ENCODE measurements around the gene PRM3.

PRM3 gene, protein sequence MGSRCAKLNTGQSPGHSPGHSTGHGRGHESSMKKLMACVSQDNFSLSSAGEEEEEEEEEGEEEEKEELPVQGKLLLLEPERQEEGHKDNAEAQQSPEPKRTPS

DNA sequence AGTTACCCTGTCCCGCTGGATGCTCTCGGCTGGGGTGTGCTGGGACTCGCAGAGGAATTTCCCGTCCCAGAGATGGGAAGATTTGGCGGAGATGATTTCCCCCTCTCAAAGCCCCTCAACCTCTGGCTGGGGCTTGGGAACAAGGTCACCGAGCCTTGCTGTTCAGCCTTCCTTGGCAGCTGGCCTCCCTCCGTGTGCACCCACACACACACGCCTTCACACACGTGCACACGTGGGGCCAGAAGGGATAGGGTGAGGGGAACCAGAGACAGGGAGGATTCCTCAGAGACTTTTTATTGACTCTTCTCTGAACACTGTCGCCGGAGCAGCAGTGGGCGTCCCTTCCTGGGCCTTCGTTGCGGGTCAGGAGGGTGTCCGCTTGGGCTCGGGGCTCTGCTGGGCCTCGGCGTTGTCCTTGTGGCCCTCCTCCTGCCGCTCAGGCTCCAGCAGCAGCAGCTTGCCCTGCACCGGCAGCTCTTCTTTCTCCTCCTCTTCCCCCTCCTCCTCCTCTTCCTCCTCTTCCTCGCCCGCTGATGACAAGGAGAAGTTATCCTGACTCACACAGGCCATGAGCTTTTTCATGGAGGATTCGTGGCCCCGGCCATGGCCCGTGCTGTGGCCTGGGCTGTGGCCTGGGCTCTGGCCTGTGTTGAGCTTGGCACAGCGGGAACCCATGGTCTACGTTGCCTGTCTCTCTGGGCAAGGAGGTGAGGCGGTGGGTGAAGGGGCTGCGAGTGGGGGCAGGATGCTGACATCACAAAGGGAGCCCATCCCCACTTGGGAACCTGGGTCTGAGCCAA lies at the start of gene PRM3:
TSS of gene PRM3 (minus strand) at position 709 of the 800 bp plus-strand sequence. CDS start at position 675, 34 bp downstream.
- DNase-seq (ENCODE audit: extremely low read depth, low read depth), result no peak
- TF ChIP-seq, protein P1, sequence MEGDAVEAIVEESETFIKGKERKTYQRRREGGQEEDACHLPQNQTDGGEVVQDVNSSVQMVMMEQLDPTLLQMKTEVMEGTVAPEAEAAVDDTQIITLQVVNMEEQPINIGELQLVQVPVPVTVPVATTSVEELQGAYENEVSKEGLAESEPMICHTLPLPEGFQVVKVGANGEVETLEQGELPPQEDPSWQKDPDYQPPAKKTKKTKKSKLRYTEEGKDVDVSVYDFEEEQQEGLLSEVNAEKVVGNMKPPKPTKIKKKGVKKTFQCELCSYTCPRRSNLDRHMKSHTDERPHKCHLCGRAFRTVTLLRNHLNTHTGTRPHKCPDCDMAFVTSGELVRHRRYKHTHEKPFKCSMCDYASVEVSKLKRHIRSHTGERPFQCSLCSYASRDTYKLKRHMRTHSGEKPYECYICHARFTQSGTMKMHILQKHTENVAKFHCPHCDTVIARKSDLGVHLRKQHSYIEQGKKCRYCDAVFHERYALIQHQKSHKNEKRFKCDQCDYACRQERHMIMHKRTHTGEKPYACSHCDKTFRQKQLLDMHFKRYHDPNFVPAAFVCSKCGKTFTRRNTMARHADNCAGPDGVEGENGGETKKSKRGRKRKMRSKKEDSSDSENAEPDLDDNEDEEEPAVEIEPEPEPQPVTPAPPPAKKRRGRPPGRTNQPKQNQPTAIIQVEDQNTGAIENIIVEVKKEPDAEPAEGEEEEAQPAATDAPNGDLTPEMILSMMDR (IDR thresholded peaks at IDR 0.05; ENCODE audit: low read depth, low read length), result no peak

DNA sequence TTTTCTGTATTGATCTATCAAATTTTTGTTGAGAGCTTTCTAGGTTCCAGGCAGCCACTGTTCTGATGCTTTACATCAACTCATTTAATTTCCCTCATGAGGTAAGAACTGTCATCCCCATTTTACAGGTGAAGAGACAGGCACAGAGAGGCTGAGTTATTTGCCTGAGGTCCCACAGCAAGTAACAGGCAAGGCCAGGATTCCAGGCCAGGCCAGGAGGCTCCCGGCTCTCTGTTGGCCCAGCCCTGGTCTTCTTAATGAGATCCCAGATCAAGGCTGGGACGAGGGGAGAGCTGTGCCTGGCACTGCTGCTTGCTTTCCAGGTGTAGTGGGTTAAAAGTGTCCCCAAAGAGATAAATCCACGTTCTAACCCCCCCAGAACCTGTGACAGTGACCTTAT lies 49.4 kb upstream of the PRM3 start:
- TF ChIP-seq, protein P1 (IDR thresholded peaks at IDR 0.05; ENCODE audit: low read depth, low read length), result no peak
- DNase-seq (ENCODE audit: extremely low read depth, low read depth), result no peak

DNA sequence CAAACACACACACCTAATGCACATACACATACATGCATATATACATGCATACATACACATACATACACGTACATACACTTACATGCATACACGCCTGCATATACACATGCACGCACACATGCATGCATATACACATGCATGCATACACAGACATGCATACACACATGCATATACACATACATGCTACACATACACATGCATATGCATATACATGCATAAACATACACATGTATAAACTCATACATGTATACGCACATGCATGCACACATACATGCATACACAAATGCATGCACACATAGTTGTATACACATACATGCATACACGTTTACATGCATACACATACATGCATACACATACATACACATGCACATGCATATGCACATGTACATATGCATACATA lies 48.2 kb upstream of the PRM3 start:
- DNase-seq (ENCODE audit: extremely low read depth, low read depth), result no peak
- TF ChIP-seq, protein P1 (IDR thresholded peaks at IDR 0.05; ENCODE audit: low read depth, low read length), result no peak

GRCh38 chr16:11320170-11320569 lies 46.7 kb upstream of the PRM3 start:
- no peak for DNase-seq (ENCODE audit: extremely low read depth, low read depth)
- TF ChIP-seq, protein P1 (IDR thresholded peaks at IDR 0.05; ENCODE audit: low read depth, low read length), result no peak

DNA sequence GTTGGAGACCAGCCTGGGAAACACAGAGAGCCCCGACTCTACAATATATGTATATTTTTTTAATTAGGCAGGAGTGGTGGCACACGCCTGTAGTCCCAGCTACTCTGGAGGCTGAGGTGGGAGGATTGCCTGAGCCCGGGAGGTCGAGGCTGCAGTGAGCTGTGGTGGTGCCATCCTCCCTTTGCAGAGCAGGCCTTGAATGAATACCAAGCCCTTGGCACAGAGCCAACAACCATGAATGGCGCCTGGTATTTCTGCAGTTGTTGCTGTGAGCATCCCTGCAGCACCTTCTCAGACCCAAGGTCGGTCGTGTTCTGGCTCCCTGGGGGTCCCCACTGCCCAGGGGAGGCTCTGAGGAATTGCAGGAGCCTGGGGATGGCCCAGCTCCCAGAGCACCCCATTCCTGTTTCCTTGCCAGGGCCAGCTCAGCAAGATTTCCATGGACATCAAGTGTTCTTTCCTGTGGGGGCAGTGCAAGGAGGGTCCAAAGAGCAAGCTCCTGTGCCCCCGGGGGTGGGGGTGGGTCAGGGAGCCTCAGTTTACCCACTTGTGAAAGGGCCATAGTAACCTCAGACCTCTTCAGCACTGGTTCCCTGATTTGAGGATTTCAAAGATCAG lies 46.2 kb upstream of the PRM3 start:
- TF ChIP-seq, protein P1 (IDR thresholded peaks at IDR 0.05; ENCODE audit: low read depth, low read length), result no peak
- no peak for DNase-seq (ENCODE audit: extremely low read depth, low read depth)

- TF ChIP-seq, protein P1 (IDR thresholded peaks at IDR 0.05; ENCODE audit: low read depth, low read length), result no peak
- DNase-seq (ENCODE audit: extremely low read depth, low read depth), result no peak
Observed at GRCh38 chr16:11318817-11319216, 45.4 kb upstream of the PRM3 start.
